ENCODE data around the gene FAM199X.

DNA sequence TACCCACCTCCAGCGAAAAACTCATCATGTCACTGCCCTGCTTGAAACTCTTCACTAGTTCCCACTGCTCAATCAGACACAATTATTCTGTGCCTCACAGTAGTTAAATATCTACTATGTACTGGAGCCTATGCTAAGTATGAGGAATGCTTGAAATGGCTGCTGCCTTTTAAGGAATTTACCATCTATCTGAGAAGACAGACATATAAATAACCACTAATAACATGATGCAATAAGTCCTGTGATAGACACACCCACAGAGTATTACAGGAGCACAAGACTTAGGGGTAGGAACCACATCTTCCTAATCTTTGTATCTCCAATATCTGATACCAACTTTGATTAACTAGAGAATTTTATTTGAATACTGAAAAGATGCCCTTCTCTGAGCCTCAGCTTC lies 30.6 kb upstream of the FAM199X start:
- no peak for TF ChIP-seq CTCF (IDR thresholded peaks at IDR 0.05)
- TF ChIP-seq POLR2A (IDR thresholded peaks at IDR 0.05): no peak
- no peak for TF ChIP-seq POLR2AphosphoS5 (IDR thresholded peaks at IDR 0.05)
- no peak for TF ChIP-seq EP300 (IDR thresholded peaks at IDR 0.05)

Data from stomach (tissue), 4 donors.